Kidney epithelial cell (primary cell): ENCODE measurements around the gene NOLC1. TPM values are rescaled to one million over a fixed set of nuclear protein-coding genes. Genes with fewer than 3 reads are reported as not detected.

Source experiments
- DNase-seq: peaks from one replicate; pipeline ENCODE4 v3.0.0-alpha.2; 2010; ENCODE audit warnings: low read depth
- H3K27me3 ChIP-seq: 2 replicates; pipeline ENCODE4 v1.6.0; 2011; ENCODE audit warnings: low read length; ENCODE audit not compliant: control insufficient read depth, insufficient read depth
- H3K36me3 ChIP-seq: 2 replicates; pipeline ENCODE4 v1.5.1; 2011; ENCODE audit warnings: low read length; ENCODE audit not compliant: control insufficient read depth, insufficient read depth
- H3K4me3 ChIP-seq: 2 replicates; pipeline ENCODE4 v1.5.1; 2011; ENCODE audit warnings: low read depth, mild to moderate bottlenecking, control low read depth, low read length
- total RNA-seq: library from RNA; depleted of rRNA; stranded (reverse); fragments of >200 nt; gene quantifications from 2 replicates; pipeline ENCODE4 v1.2.3, GENCODE V29; 2015
- TF ChIP-seq, protein P1 (sequence below): IDR thresholded peaks from 2 replicates; pipeline ENCODE4 v1.5.1; 2011; ENCODE audit warnings: mild to moderate bottlenecking, moderate library complexity, low read length, control low read depth, inconsistent platforms; ENCODE audit not compliant: insufficient read depth, poor library complexity, severe bottlenecking

The NOLC1 gene
- total RNA-seq, 1 donor from 2014 or later, result 97.1 TPM

DNA sequence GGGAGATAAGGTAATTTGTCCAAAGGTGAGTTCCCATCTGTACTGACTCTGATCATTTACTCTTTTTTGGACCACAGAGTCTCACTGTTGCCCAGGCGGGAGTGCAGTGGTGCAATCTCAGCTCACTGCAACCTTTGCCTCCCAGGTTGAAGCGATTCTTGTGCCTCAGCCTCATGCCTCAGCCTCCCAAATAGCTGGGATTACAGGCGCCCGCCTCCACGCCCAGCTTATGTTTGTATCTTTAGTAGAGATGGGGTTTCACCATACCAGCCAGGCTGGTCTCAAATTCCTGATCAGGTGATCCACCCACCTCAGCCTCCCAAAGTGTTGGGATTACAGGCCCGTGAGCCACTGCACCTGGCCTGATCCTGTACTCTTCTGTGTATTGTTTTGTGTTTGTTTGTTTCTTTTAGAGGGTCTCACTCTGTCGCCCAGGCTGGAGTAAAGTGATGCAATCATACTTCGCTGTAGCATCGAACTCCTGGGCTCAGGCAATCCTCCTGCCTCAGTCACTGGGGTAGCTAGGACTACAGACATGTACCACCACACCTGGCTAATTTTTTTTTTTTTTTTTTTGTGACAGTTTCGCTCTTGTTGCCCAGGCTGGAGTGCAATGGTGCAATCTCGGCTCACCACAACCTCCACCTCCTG is 2.4 kb downstream of the NOLC1 start:
- peaks cover 7% of the 10 kb centered on the region for H3K36me3 ChIP-seq

DNA sequence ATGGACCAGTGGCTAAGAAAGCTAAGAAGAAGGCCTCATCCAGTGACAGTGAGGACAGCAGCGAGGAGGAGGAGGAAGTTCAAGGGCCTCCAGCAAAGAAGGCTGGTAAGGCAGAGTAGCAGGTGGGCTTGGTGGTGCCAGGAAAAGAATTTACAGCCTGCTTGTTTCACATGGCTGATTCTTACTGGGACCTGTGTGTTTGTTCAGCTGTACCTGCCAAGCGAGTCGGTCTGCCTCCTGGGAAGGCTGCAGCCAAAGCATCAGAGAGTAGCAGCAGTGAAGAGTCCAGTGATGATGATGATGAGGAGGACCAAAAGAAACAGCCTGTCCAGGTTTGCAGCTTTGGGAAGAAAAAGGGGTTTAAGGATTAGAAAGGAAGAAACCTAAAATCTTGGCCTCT is 5.0 kb downstream of the NOLC1 start:
- Histone ChIP-seq H3K4me3 (no peak overlapping the region), H3K27me3 (no peaks in the 10 kb centered on the region), H3K36me3 (peaks cover 8% of the 10 kb centered on the region)
- TF ChIP-seq, protein P1, sequence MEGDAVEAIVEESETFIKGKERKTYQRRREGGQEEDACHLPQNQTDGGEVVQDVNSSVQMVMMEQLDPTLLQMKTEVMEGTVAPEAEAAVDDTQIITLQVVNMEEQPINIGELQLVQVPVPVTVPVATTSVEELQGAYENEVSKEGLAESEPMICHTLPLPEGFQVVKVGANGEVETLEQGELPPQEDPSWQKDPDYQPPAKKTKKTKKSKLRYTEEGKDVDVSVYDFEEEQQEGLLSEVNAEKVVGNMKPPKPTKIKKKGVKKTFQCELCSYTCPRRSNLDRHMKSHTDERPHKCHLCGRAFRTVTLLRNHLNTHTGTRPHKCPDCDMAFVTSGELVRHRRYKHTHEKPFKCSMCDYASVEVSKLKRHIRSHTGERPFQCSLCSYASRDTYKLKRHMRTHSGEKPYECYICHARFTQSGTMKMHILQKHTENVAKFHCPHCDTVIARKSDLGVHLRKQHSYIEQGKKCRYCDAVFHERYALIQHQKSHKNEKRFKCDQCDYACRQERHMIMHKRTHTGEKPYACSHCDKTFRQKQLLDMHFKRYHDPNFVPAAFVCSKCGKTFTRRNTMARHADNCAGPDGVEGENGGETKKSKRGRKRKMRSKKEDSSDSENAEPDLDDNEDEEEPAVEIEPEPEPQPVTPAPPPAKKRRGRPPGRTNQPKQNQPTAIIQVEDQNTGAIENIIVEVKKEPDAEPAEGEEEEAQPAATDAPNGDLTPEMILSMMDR, result no peak
- no peak for DNase-seq

More for the DNA sequence above, 2.4 kb downstream of the NOLC1 start:
- TF ChIP-seq, protein P1, result no peak
- no peaks in the 10 kb centered on the region for H3K27me3 ChIP-seq
- no peak for DNase-seq
- H3K4me3 ChIP-seq, result no peak overlapping the region

DNA sequence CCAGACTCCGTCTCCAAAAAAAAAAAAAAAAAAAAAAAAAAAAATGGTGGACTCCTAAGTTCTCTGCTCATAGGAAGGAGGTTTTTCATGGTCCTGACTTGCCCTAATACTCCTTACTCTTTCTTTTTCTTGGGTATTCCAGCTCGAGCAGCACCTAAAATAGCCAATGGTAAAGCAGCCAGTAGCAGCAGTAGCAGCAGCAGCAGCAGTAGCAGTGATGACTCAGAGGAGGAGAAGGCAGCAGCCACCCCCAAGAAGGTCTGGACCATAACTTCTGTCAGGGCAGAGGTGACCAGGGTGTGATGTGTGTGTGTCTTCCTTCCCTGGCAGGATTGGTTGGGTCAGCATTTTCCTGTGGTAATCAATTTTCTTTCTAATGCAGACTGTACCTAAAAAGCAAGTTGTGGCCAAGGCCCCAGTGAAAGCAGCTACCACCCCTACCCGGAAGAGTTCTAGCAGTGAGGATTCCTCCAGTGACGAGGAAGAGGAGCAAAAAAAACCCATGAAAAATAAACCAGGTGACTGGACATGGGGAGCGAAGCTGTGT is 6.9 kb downstream of the NOLC1 start:
- Histone ChIP-seq H3K27me3 (no peaks in the 10 kb centered on the region), H3K36me3 (peaks cover 9% of the 10 kb centered on the region), H3K4me3 (no peak overlapping the region)
- TF ChIP-seq, protein P1, result no peak
- DNase-seq, result no peak

DNA sequence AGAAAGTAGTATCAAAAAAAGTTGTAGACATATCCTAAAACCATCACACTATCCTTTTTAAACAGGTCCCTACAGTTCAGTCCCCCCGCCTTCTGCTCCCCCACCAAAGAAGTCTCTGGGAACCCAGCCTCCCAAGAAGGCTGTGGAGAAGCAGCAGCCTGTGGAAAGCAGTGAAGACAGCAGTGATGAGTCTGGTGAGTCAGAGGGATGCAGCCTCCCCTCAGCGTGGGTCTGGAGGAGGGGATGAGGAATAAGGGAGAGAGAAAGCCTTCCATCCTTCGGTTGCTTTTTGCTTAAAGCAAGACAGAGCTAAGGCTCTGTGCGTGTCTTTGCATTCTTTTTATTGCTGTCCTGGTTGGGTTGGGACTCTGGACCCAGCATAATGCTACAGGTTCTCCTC is 7.6 kb downstream of the NOLC1 start:
- no peak overlapping the region for H3K4me3 ChIP-seq
- TF ChIP-seq, protein P1, result no peak
- no peak for DNase-seq
- no peaks in the 10 kb centered on the region for H3K27me3 ChIP-seq
- peaks cover 9% of the 10 kb centered on the region for H3K36me3 ChIP-seq

DNA sequence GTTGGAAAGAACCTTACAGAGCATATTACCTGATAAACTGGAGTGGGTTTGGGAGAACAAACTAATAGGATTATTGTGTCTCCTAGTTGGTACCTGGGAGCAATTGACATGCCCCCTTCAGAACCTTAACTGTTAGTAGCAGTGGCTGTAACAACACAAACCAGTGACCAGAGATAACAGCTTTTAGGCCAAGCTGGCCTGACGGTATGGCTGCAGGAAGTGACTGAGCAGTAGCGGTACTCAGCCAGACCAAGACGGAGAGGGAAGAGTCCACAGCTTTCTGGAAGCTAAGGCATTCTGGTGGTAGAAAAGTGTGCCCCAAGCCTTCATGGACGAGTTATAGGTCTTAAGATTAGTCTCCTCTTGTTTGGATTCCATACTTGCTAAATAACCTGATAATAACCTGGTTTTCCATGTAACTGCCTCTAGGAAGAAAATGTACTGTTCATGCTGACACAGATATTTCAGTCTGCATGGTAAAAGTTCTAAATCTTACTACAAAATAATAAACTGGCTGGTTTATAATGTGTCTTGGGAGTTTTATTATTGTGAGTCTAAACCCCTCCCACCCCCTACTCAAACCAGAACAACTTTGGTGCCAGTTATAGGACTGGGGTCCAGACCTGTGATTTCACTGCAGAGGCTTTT is 11.3 kb downstream of the NOLC1 start:
- DNase-seq, result no peak
- TF ChIP-seq, protein P1, result no peak
- H3K27me3 ChIP-seq, result no peaks in the 10 kb centered on the region
- no peak overlapping the region for H3K4me3 ChIP-seq
- H3K36me3 ChIP-seq, result peaks cover 8% of the 10 kb centered on the region
